Testis (tissue), 3 donors: Measurements from ENCODE around the gene GDF9. TPM values are rescaled to one million over a fixed set of nuclear protein-coding genes. Genes with fewer than 3 reads are reported as not detected.

Experiments
- DNase-seq: peaks from one replicate; pipeline ENCODE4 v3.0.0-alpha.2; 2019
- H3K27ac ChIP-seq, 2 donors: fragments of 200-600 bp; sonication (generic); one replicate each; pipeline ENCODE4 v1.5.1; 2019
- H3K27me3 ChIP-seq: fragments of 200-600 bp; sonication (generic); one replicate; pipeline ENCODE4 v1.5.1; 2019
- H3K36me3 ChIP-seq: fragments of 200-600 bp; sonication (generic); one replicate; pipeline ENCODE4 v1.5.1; 2017; ENCODE audit warnings: low read depth; ENCODE audit errors: missing control alignments
- H3K4me1 ChIP-seq: fragments of 200-600 bp; sonication (generic); one replicate; pipeline ENCODE4 v1.5.1; 2019
- H3K4me3 ChIP-seq, 2 donors: fragments of 200-600 bp; sonication (generic); one replicate each; pipeline ENCODE4 v1.5.1; 2017 to 2019
- H3K9me3 ChIP-seq: fragments of 200-600 bp; sonication (generic); one replicate; pipeline ENCODE4 v1.5.1; 2017
- POLR2A ChIP-seq: fragments of 450-650 bp; IDR thresholded peaks from one replicate; pipeline ENCODE4 v1.6.1; 2017; ENCODE audit warnings: antibody characterized with exemption, mild to moderate bottlenecking, moderate library complexity
- WGBS, 2 donors: methylation state at CpG; one replicate each; pipeline ENCODE4 v1.1.5; 2018; 5-methylcytosine and 5-hydroxymethylcytosine counted together
- intact Hi-C: fragments of 100-400 bp; cut with DNase I; formaldehyde crosslinking; loops from one replicate; pipeline ENCODE4 v1.15.1; 2023; ENCODE audit warnings: low total_unique reads
- polyA plus RNA-seq: library from polyadenylated mRNA; stranded (reverse); fragments of 350-450 nt; fragmentation: Illumina TruSeq; extraction: RNeasy Lipid Tissue Mini Kit (QIAGEN cat#74804); gene quantifications from one replicate; pipeline ENCODE4 v1.2.3, GENCODE V29; 2014; ENCODE audit warnings: low read depth, low replicate concordance; ENCODE audit not compliant: insufficient read depth
- total RNA-seq, 2 donors: library from RNA; depleted of rRNA; stranded (reverse); fragments of >200 nt; gene quantifications; one replicate each; pipeline ENCODE4 v1.2.3, GENCODE V29; 2016
- TF ChIP-seq, protein P1 (sequence below), 3 experiments: fragments of 450-650 bp in 2 of 3; fragments of 200-600 bp in 1 of 3; sonication (generic) in 1 of 3; IDR thresholded peaks; one replicate each; pipeline ENCODE4 v1.5.1; 2016 to 2019; ENCODE audit warnings: antibody characterized with exemption in 3 of 3, mild to moderate bottlenecking in 2 of 3, moderate library complexity in 1 of 3

The GDF9 gene
- total and polyA plus RNA-seq, 3 donors from 2014 or later = 5.7 to 14.2 (median 13.5) TPM

DNA sequence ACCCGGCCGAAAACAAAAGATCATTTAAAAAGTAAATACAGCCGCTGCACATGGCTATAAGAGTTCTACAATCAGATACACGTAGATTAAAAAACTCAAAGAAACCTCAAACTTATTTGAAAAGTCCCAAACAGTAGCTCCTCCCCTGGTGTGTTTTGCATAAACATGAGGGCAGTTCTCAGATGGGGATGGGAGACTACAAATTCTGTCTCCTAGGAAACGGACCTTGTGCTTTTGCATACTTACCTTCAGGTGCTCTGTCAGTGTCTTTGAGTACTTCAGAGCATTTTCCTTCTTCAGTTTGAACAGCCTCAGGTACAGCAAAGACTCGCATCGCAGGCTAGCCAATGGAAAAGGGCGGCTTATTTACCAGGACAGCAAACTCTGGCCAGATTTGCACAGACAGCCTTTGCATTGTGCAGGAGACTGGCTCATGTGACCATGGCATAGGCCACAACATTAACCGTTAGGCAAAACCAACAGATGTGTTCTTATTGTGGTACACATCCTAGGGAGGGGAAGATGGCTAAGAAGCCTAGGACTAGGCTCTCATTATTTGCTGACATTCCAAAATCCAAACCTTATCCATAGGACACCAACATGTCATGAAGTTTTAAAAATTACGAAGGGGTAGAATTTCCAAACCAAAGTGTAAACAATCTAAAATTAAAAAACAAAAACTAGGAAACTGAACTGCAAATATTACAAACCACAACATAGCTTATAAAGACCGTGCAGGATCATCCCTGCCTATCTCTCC lies 20.0 kb upstream of the GDF9 start:
- H3K27me3 ChIP-seq = no peaks in the 10 kb centered on the region
- H3K4me1 ChIP-seq = no peaks in the 10 kb centered on the region
- intact Hi-C loops = no loop called here
- WGBS, 2 donors = 89 to 91% methylated on average over 11 of the region's 11 CpGs
- DNase-seq = no peak
- H3K27ac ChIP-seq = no peak overlapping the region
- TF ChIP-seq, protein P1, sequence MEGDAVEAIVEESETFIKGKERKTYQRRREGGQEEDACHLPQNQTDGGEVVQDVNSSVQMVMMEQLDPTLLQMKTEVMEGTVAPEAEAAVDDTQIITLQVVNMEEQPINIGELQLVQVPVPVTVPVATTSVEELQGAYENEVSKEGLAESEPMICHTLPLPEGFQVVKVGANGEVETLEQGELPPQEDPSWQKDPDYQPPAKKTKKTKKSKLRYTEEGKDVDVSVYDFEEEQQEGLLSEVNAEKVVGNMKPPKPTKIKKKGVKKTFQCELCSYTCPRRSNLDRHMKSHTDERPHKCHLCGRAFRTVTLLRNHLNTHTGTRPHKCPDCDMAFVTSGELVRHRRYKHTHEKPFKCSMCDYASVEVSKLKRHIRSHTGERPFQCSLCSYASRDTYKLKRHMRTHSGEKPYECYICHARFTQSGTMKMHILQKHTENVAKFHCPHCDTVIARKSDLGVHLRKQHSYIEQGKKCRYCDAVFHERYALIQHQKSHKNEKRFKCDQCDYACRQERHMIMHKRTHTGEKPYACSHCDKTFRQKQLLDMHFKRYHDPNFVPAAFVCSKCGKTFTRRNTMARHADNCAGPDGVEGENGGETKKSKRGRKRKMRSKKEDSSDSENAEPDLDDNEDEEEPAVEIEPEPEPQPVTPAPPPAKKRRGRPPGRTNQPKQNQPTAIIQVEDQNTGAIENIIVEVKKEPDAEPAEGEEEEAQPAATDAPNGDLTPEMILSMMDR (IDR thresholded peaks at IDR 0.05) = no peak
- no peak for TF ChIP-seq POLR2A
- H3K9me3 ChIP-seq = no peaks in the 10 kb centered on the region
- H3K4me3 ChIP-seq = no peak overlapping the region
- H3K36me3 ChIP-seq = no peaks in the 10 kb centered on the region

- TF ChIP-seq, protein P1 (IDR thresholded peaks at IDR 0.05) = no peak
- TF ChIP-seq POLR2A = no peak
- Histone ChIP-seq H3K9me3 (no peaks in the 10 kb centered on the region), H3K27me3 (no peaks in the 10 kb centered on the region), H3K36me3 (no peaks in the 10 kb centered on the region), H3K4me3 (no peak overlapping the region), H3K27ac (no peak overlapping the region), H3K4me1 (no peaks in the 10 kb centered on the region)
- 64 to 71% methylated on average over 2 of the region's 2 CpGs for WGBS, 2 donors
- no peak for DNase-seq
- intact Hi-C loops = no loop called here
These were observed 18.3 kb upstream of the GDF9 start for GRCh38 chr5:132884548-132884947.

GRCh38 chr5:132883261-132883834 lies 17.1 kb upstream of the GDF9 start:
- Histone ChIP-seq H3K27ac (no peak overlapping the region), H3K36me3 (no peaks in the 10 kb centered on the region), H3K9me3 (no peaks in the 10 kb centered on the region), H3K4me1 (no peaks in the 10 kb centered on the region), H3K27me3 (no peaks in the 10 kb centered on the region), H3K4me3 (no peak overlapping the region)
- intact Hi-C loops = no loop called here
- no peak for TF ChIP-seq POLR2A
- TF ChIP-seq, protein P1 (IDR thresholded peaks at IDR 0.05) = peak in 2 of 3 experiments; percentile 52 to 53
- 47 to 51% methylated on average over 2 of the region's 2 CpGs for WGBS, 2 donors
- DNase-seq = peak; percentile 67

DNA sequence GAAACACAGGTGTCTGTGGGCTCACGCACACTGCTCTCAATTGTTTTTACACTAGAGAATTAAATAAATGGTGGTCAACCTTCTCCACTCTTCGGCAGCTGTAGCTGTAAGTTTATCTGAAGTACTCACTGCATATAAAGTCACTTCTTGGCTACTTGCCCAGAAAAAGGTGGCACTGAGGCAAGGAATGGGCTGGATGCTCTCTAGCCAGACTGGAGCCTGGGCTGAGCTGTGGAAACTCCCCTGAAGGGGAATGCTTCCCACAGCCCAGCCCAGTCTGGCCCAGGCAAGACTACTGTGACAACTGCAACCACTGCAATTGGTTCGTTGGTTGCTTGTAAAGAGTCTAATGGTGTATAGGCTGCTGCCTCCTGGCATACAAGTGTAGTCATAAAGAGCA lies 11.7 kb upstream of the GDF9 start:
- no peaks in the 10 kb centered on the region for H3K4me1 ChIP-seq
- 64 to 78% methylated on average over 3 of the region's 3 CpGs for WGBS, 2 donors
- H3K36me3 ChIP-seq = no peaks in the 10 kb centered on the region
- no peak for TF ChIP-seq POLR2A
- TF ChIP-seq, protein P1 (IDR thresholded peaks at IDR 0.05) = no peak
- no peaks in the 10 kb centered on the region for H3K9me3 ChIP-seq
- no peaks in the 10 kb centered on the region for H3K27me3 ChIP-seq
- intact Hi-C loops = no loop called here
- H3K4me3 ChIP-seq = no peak overlapping the region
- no peak for DNase-seq
- no peak overlapping the region for H3K27ac ChIP-seq
